Kidney capillary endothelial cell (primary cell): ENCODE data around the gene ZSWIM2.
"Not testable (repeated sequence)": the region's sequence is repeated elsewhere in the genome, so short reads cannot be mapped to it uniquely, and the experiment has no call there.

Experiments
- DNase-seq: peaks from one replicate; pipeline ENCODE4 v3.0.0-alpha.2; 2018; ENCODE audit warnings: low spot score

Gene ZSWIM2, protein sequence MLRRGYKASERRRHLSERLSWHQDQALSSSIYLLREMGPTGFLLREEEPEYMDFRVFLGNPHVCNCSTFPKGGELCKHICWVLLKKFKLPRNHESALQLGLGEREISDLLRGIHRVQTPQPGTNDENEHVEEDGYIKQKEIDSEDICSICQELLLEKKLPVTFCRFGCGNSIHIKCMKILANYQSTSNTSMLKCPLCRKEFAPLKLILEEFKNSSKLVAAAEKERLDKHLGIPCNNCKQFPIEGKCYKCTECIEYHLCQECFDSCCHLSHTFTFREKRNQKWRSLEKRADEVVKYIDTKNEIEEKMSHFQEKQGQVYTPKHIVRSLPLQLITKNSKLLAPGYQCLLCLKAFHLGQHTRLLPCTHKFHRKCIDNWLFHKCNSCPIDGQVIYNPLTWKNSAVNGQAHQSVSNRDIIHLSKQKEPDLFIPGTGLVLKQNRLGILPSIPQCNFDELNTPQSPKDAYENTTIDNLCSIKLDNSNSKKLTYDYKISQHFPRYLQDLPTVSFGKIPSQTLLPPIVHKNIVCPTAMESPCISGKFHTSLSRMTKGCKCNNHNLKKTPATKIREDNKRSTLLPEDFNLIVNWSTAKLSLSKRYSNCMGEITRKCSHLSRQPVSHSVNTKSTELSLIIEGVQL

DNA sequence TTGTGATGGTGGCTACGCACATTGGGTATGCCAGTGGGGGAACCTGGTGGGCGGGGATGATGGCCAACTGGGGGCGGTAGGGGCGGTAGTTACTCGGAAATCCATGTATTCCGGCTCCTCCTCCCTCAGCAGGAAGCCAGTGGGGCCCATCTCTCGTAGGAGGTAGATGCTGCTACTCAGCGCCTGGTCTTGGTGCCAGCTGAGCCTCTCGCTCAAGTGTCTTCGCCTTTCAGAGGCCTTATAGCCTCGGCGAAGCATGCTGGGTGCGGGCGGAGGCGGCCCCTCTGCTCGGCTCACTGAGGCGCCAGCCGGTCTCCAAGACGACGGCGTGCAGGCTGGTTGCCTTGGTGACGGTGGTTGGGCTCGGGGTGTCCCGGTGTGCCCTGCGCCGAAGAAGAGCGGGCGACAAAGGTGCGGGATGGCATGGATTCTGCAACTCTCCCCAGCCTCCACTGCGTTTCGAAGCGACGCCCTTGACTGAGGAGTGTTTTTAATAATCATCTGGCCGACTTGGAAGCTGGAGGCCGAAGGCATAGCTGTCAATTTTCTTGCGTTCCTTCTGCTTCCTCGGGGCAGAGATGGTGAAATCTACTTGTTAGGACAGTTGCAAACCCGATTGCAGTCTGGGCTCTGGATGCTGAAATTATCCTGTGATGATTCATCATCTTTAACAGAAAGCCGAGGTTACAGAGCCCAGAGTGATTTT, at the start of gene ZSWIM2:
Gene ZSWIM2, minus strand, starts transcription at position 298 of the 706 bp plus-strand sequence. Its CDS starts 40 bp downstream, at position 258.
- DNase-seq = peak; percentile 41

GRCh38 chr2:186896220-186896619, 47.2 kb upstream of the ZSWIM2 start:
- not testable (repeated sequence) for DNase-seq

- no peak for DNase-seq
Measured at GRCh38 chr2:186895451-186895850, 46.5 kb upstream of the ZSWIM2 start.

GRCh38 chr2:186894478-186894877, 45.5 kb upstream of the ZSWIM2 start:
- DNase-seq = no peak

GRCh38 chr2:186892821-186893220, 43.9 kb upstream of the ZSWIM2 start:
- no peak for DNase-seq

- peak; percentile 23 for DNase-seq
Measured at GRCh38 chr2:186891185-186891621, 42.2 kb upstream of the ZSWIM2 start.

DNA sequence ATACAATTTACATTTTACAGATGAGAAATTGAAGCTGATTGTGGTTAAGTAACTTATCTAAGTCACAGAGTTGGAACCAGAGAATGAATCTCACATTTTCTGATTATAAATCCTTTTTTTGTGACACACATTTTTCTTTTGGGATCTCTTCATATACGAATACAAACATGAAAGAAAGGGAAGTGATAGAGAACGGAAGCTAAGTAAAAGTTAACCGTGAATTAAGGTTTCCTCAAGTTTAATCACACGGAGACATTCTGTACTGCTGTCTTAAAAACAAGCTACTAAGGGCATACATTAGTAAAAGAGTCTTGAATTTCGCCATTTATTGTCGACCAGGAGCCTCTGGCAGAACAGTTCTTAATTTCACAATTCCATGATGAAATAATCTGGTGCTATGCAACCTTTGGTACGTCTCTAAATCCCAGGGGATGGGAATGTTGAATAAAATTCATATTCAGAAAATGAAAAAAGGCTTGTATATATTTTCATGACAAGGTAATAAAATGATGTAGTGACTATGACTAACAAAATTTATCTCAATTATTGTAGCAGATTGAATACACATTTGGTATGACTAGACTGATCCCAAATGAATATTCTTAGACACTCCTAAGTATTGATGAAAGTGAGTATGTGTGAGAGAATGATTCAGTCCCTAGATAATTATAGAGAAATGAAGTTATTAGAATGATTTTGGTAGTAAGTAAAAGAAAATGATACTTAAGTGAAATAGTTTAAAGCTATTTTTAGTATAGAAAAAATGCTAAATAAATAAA, 40.3 kb upstream of the ZSWIM2 start:
- no peak for DNase-seq

DNA sequence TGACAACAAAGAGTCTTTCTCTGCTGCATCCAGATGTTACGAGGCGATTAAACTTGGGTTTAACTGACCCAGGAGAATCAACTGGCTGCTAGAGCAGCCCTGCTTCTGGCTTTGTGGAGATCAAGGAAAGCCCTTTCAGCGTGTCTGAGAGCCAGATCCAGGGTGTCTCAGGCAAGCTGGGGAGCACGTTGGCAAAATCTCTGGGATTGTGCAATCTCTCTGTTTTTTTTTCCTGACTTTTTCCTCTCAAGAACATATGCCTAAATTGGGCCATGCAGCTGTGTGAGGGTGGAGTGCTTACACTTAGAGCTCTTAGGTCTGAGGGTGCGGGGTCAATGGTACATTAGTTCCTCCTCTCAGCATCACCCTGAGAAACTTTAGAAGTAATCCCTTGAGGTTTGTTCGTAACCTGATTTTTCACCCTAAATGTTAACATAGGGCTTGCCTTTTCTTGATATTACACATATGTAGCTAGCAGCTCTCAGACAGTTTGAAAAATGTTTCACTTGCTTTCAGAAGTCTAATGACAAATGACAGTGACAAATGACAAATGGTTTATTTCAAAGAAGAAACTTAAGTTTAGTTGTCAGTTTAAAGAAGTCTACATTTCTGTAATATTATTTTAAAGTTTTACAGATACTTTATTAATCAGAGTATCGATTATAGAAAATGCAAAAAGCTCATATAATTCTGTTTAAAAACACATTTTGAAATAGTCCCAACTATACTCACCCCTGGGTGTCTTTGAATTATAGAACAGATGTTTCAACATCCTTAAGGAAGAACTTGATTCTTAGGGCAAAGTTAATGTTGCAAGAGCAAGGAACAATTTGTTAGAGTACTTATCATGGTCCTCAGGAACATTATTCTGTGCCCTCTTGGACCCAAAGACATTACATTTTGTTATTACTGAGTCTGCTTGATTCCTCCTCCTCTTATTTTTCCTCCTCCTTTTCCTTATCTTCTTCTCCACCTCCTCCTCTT, 38.4 kb upstream of the ZSWIM2 start:
- no peak for DNase-seq

DNA sequence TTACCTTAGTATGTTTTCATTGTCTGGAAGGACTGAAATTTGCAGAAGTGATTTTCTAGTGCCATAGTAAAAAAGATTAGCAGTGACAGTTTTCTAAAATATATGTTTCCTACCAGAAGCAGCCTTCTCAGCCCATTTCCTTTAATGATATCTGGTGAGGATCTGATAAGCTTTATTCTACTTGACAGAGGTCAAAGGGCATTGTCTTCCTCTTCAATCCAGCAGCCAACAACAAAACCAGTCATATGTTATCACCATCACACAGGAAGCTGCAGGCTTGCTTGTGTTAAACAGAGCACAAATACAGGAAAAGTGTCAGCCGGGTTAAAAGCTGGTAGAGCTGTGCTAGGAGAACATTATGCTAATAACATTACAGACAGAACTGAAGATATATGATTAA, 35.6 kb upstream of the ZSWIM2 start:
- DNase-seq = peak; percentile 94

- no peak for DNase-seq
Measured at GRCh38 chr2:186883666-186884065, 34.7 kb upstream of the ZSWIM2 start.

GRCh38 chr2:186882511-186883071, 33.6 kb upstream of the ZSWIM2 start:
- peak; percentile 82 for DNase-seq

- no peak for DNase-seq
Measured at GRCh38 chr2:186881660-186882059, 32.7 kb upstream of the ZSWIM2 start.

DNA sequence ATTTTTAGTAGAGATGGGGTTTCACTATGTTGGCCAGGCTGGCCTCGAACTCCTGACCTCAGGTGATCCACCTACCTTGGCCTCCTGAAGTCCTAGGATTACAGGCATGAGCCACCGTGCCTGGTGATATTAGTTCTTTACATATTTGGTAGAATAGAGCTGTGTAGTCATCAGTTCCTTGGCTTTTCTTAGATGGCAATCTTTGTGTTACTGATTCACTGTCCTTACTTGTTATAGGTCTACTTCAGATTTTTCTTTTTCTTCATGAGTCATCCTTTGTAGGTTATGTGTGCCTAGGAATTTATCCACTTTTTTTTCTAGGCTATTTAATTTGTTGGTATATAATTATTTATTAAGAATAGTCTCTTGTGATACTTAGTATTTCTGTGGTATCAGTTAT, 30.3 kb upstream of the ZSWIM2 start:
- DNase-seq = no peak

- no peak for DNase-seq
Measured at GRCh38 chr2:186874713-186875112, 25.7 kb upstream of the ZSWIM2 start.

DNA sequence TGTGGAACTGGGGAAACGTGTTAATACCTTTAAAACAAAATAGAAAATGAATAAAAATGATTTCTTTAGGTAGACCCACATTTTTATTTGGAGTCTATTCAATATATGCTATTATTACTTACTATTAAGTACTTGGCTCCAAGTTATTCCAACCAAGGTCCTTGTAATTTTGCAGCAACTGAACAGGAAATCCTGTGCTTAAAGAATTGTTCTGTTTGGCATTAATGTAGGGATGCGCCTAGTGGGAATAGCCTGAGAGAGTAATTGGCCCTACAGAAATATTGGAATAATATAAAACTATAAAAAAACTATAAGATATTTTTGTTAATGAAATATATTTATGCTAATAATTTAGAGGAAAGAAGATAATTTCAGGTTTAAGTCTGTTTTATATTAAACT, 22.9 kb upstream of the ZSWIM2 start:
- DNase-seq = no peak

DNA sequence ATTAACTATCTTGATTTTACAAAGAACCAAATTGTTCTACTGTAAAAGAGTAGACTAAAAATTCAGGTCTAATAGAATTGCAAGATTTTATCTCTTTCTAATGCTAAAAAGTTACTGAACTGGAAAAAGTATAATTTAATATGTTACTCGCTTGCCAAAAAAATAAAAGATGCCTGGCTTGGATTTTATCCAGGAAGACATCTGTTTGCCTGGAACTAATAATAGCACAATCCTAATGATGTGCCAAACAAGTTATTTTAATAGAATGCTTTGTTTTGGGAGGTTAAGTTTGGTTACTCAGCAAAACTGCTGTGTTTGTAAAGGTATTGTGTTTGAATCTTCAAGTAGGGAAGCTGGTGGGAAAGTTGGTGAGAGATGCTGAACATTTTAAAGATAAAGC, 19.4 kb upstream of the ZSWIM2 start:
- DNase-seq = peak; percentile 52

GRCh38 chr2:186862869-186863709, 14.1 kb upstream of the ZSWIM2 start:
- peak; percentile 82 for DNase-seq

DNA sequence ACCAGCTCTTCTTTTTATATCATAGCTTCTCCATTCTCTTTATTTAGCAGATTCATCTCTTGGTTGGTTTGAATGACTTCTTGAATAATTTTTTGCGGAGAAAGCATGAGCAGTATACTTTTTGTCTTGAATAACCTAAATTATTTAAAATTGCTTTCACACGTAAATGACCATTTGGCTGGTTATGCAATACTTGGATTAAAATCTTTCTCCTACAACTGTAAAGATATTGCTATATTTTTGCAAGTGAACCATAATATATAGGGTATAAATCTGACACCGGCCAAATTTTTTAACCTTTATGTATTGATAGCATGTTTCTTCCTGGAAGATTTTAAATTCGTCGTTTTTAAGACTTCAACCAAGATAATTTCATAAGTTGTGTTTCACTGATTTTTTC, 6.2 kb upstream of the ZSWIM2 start:
- no peak for DNase-seq

GRCh38 chr2:186853951-186854350, 5.0 kb upstream of the ZSWIM2 start:
- peak; percentile 82 for DNase-seq

DNA sequence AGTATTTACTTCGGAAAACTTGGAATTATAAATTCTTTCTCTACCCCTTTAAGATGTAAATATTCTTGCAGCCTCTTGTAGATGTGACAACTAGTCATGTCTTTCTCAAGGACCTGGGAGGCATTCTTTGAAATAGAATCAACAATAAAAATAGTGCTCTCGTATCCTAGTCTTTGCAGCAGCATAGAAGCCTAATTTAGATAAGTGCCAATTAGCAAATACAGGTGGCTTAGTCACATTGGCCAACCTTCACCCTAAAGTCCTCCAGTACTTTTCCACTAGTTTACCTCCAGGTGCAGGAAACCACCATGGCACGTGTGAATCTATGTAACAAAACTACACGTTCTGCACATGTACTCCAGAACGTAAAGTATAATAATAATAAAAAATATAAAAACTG, 3.5 kb upstream of the ZSWIM2 start:
- no peak for DNase-seq
